Measurements from ENCODE around the gene SH3GLB1. TPM values are rescaled to one million over a fixed set of nuclear protein-coding genes. Genes with fewer than 3 reads are reported as not detected.

SH3GLB1 gene
- total and polyA plus RNA-seq, 9 of the 15 experiments (the other 6 are each of a cell fraction or from before 2014, with no cell fraction given), result 8.6 to 34.2 (median 24.2) TPM

DNA sequence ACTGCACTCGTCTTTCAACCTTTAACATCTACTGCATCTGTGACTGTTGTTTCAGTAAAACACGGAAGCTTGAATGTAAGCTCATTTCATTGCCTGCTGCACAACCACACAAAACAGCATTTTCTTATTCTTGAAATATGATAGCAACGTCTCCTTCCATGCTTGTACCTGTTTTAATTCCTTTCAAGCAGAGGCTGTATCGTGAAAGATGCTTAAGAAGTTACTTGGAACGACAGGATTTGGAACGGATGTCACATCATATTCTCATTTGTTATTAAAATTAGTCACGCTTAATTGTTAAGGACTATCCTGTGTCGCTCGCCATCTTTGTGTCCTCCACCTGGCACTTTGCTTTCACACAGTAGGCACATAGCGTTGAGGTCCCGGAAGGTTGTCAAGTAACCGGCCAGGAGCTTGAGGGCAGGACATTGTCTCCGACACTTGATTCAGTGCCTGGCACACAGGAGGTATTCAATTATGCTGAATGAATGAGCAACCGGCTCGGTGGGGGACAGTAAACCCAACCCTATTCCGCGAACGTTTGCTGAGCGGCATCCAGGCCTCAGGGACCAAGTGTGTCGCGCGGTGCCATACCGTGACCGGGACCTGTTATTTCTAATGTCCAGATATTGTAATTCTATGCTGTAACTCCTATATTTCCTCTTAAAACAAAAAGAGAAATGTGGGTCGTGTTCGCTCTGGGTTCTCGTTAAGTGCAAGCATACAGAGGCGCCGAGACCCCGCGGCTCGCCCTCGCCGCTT, 499 bp upstream of the SH3GLB1 start (continued):
- TF ChIP-seq, protein P1, sequence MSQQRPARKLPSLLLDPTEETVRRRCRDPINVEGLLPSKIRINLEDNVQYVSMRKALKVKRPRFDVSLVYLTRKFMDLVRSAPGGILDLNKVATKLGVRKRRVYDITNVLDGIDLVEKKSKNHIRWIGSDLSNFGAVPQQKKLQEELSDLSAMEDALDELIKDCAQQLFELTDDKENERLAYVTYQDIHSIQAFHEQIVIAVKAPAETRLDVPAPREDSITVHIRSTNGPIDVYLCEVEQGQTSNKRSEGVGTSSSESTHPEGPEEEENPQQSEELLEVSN (IDR thresholded peaks at IDR 0.05; ENCODE audit: borderline replicate concordance in 1 of 2, extremely low read depth in 1 of 2, insufficient read depth in 1 of 2, insufficient read length in 1 of 2, low read depth in 1 of 2, low read length in 1 of 2, poor library complexity in 1 of 2, severe bottlenecking in 1 of 2), result peak in 1 of 2 experiments; percentile 27
- TF ChIP-seq NFRKB (IDR thresholded peaks at IDR 0.05; ENCODE audit: low read depth) (peak; percentile 81), SIRT6 (IDR thresholded peaks at IDR 0.05; ENCODE audit: low read depth, low read length) (no peak), ZNF778 (CRISPR knock-in tag; IDR thresholded peaks at IDR 0.05) (no peak), ELF2 (CRISPR knock-in tag; IDR thresholded peaks at IDR 0.05) (no peak), RBFOX2 (IDR thresholded peaks at IDR 0.05; ENCODE audit: low read depth, low read length) (no peak), TOE1 (IDR thresholded peaks at IDR 0.05; ENCODE audit: borderline replicate concordance) (0 out of 2 replicates have a peak, but pooled peaks have one; percentile 10), TOE1 (CRISPR knock-in tag; IDR thresholded peaks at IDR 0.05; ENCODE audit: borderline replicate concordance, low read depth) (no peak)
- TF ChIP-seq, protein P2, sequence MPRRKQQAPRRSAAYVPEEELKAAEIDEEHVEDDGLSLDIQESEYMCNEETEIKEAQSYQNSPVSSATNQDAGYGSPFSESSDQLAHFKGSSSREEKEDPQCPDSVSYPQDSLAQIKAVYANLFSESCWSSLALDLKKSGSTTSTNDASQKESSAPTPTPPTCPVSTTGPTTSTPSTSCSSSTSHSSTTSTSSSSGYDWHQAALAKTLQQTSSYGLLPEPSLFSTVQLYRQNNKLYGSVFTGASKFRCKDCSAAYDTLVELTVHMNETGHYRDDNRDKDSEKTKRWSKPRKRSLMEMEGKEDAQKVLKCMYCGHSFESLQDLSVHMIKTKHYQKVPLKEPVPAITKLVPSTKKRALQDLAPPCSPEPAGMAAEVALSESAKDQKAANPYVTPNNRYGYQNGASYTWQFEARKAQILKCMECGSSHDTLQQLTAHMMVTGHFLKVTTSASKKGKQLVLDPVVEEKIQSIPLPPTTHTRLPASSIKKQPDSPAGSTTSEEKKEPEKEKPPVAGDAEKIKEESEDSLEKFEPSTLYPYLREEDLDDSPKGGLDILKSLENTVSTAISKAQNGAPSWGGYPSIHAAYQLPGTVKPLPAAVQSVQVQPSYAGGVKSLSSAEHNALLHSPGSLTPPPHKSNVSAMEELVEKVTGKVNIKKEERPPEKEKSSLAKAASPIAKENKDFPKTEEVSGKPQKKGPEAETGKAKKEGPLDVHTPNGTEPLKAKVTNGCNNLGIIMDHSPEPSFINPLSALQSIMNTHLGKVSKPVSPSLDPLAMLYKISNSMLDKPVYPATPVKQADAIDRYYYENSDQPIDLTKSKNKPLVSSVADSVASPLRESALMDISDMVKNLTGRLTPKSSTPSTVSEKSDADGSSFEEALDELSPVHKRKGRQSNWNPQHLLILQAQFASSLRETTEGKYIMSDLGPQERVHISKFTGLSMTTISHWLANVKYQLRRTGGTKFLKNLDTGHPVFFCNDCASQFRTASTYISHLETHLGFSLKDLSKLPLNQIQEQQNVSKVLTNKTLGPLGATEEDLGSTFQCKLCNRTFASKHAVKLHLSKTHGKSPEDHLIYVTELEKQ (CRISPR knock-in tag; IDR thresholded peaks at IDR 0.05), result no peak
- TF ChIP-seq, protein P3, sequence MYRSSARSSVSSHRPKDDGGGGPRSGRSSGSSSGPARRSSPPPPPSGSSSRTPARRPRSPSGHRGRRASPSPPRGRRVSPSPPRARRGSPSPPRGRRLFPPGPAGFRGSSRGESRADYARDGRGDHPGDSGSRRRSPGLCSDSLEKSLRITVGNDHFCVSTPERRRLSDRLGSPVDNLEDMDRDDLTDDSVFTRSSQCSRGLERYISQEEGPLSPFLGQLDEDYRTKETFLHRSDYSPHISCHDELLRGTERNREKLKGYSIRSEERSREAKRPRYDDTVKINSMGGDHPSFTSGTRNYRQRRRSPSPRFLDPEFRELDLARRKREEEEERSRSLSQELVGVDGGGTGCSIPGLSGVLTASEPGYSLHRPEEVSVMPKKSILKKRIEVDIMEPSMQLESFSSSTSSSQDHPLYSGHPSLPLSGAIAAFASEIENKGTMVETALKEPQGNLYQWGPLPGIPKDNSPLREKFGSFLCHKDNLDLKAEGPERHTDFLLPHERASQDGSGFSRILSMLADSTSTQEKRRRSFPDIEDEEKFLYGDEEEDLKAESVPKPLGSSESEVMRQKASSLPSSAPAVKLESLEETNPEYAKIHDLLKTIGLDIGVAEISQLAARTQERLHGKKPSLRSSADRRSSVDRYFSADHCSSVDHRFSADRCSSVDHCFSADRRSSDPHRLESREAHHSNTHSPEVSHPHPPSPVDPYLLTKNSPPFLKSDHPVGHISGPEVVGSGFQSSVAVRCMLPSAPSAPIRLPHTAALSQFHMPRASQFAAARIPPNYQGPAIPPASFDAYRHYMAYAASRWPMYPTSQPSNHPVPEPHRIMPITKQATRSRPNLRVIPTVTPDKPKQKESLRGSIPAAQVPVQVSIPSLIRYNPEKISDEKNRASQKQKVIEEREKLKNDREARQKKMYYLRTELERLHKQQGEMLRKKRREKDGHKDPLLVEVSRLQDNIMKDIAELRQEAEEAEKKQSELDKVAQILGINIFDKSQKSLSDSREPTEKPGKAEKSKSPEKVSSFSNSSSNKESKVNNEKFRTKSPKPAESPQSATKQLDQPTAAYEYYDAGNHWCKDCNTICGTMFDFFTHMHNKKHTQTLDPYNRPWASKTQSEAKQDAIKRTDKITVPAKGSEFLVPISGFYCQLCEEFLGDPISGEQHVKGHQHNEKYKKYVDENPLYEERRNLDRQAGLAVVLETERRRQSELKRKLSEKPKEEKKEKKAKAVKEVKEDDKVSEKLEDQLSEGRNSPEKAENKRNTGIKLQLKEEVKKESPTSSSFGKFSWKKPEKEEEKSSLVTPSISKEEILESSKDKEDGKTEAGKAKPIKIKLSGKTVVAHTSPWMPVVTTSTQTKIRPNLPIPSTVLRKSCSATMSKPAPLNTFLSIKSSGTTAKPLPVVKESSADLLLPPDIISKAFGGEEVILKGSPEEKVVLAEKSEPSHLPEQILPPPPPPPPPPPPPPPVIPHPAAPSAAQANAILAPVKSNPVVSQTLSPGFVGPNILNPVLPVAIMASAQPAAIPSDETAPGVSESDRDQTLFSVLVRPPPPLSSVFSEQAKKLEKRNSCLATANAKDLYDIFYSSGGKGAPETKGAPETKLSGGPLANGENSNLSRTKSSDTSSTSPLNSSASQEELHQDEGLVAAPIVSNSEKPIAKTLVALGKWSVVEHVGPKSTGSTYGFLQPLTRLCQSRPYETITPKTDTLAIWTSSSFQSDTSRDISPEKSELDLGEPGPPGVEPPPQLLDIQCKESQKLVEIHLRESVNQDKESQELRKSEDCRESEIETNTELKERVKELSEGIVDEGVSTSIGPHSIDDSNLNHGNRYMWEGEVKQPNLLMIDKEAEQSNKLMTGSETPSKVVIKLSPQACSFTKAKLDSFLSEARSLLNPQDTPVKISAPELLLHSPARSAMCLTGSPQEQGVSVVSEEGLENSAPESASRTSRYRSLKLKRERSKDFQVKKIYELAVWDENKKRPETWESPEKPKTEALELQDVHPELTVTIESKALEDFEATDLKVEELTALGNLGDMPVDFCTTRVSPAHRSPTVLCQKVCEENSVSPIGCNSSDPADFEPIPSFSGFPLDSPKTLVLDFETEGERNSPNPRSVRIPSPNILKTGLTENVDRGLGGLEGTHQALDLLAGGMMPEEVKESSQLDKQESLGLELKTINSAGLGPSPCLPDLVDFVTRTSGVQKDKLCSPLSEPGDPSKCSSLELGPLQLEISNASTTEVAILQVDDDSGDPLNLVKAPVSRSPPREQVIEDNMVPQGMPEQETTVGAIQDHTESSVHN (IDR thresholded peaks at IDR 0.05; ENCODE audit: borderline replicate concordance in 1 of 2, low read depth in 1 of 2), result no peak
- TF ChIP-seq, protein P4, sequence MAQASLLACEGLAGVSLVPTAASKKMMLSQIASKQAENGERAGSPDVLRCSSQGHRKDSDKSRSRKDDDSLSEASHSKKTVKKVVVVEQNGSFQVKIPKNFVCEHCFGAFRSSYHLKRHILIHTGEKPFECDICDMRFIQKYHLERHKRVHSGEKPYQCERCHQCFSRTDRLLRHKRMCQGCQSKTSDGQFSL (CRISPR knock-in tag; IDR thresholded peaks at IDR 0.05), result no peak
- TF ChIP-seq, protein P4 (tag; IDR thresholded peaks at IDR 0.05), result no peak

All from K562 (cell line).